Tibial nerve (tissue), 4 donors: ENCODE results near the gene ATP8A1. TPM values are rescaled to one million over a fixed set of nuclear protein-coding genes. Genes with fewer than 3 reads are reported as not detected.

Source experiments
- DNase-seq, 2 donors: peaks; one replicate each; pipeline ENCODE4 v3.0.0-alpha.2; 2019; ENCODE audit warnings: low spot score in 2 of 2
- H3K27ac ChIP-seq, 4 donors: fragments of 200-600 bp; sonication (generic) in 3 of 4; one replicate each; pipeline ENCODE4 v1.5.1; 2017 to 2019; ENCODE audit warnings: mild to moderate bottlenecking in 1 of 4
- H3K27me3 ChIP-seq, 2 donors: fragments of 200-600 bp; sonication (generic) in 1 of 2; one replicate each; pipeline versions ENCODE4 v1.5.1 to v1.6.0; 2017 to 2019
- H3K36me3 ChIP-seq, 3 donors: fragments of 200-600 bp; sonication (generic); one replicate each; pipeline ENCODE4 v1.5.1; 2018 to 2019
- H3K4me1 ChIP-seq, 4 donors: fragments of 200-600 bp; sonication (generic) in 3 of 4; one replicate each; pipeline ENCODE4 v1.5.1; 2017 to 2019
- H3K4me3 ChIP-seq, 4 donors: fragments of 200-600 bp; sonication (generic) in 3 of 4; one replicate each; pipeline ENCODE4 v1.5.1; 2017 to 2019; ENCODE audit warnings: mild to moderate bottlenecking in 1 of 4, moderate library complexity in 1 of 4
- H3K9me3 ChIP-seq, 4 donors: fragments of 200-600 bp; sonication (generic) in 3 of 4; one replicate each; pipeline ENCODE4 v1.5.1; 2017 to 2019
- EP300 ChIP-seq, 2 donors: sonication (generic); formaldehyde crosslinking; IDR thresholded peaks; one replicate each; pipeline ENCODE4 v1.6.1; 2017; ENCODE audit warnings: antibody characterized with exemption in 2 of 2, mild to moderate bottlenecking in 1 of 2
- POLR2A ChIP-seq, 2 donors: fragments of 450-650 bp; IDR thresholded peaks; one replicate each; pipeline ENCODE4 v1.6.1; 2017; ENCODE audit warnings: antibody characterized with exemption in 2 of 2, mild to moderate bottlenecking in 2 of 2, moderate library complexity in 2 of 2
- WGBS, 2 donors: methylation state at CpG; one replicate each; pipeline ENCODE4 v1.1.5; 2018; 5-methylcytosine and 5-hydroxymethylcytosine counted together
- total RNA-seq, 4 donors: library from RNA; depleted of rRNA; stranded (reverse); fragments of >200 nt; gene quantifications; one replicate each; pipeline ENCODE4 v1.1.0, GENCODE V29; 2016
- TF ChIP-seq, protein P1 (sequence below), 5 experiments: fragments of 200-600 bp in 3 of 5; fragments of 450-650 bp in 2 of 5; sonication (generic) in 3 of 5; IDR thresholded peaks; one replicate each; pipeline ENCODE4 v1.5.1; 2016 to 2019; ENCODE audit warnings: antibody characterized with exemption in 5 of 5, mild to moderate bottlenecking in 3 of 5, moderate library complexity in 2 of 5

ATP8A1 gene
- total RNA-seq, 4 donors from 2014 or later: 57.9 to 79.7 (median 64.9) TPM

DNA sequence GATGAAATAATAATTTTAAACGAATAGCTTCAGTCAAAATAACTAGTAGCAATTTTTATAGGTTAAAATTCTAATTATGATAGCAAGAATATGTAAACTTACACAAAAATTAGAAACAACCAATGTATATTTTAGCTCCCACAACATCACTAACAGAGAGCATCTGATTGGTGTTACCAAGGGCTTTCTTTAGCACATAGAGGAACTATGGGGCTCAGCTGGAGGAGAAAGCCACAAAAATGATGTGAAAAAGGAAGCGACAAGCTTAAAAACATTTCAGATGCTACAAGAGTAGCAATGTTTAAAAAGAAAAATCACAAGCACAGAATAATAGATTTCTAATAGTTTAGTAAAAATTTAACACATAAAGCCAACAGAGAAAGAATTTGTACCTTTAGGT, 56.3 kb downstream of the ATP8A1 start:
- Histone ChIP-seq H3K27me3 (no peaks in the 10 kb centered on the region), H3K27ac (no peak overlapping the region), H3K4me1 (peaks cover 0 to 12% (median 0%) of the 10 kb centered on the region in 4 donors), H3K36me3 (no peaks in the 10 kb centered on the region), H3K4me3 (no peak overlapping the region), H3K9me3 (no peaks in the 10 kb centered on the region)
- TF ChIP-seq POLR2A (IDR thresholded peaks at IDR 0.05): no peak
- TF ChIP-seq, protein P1, sequence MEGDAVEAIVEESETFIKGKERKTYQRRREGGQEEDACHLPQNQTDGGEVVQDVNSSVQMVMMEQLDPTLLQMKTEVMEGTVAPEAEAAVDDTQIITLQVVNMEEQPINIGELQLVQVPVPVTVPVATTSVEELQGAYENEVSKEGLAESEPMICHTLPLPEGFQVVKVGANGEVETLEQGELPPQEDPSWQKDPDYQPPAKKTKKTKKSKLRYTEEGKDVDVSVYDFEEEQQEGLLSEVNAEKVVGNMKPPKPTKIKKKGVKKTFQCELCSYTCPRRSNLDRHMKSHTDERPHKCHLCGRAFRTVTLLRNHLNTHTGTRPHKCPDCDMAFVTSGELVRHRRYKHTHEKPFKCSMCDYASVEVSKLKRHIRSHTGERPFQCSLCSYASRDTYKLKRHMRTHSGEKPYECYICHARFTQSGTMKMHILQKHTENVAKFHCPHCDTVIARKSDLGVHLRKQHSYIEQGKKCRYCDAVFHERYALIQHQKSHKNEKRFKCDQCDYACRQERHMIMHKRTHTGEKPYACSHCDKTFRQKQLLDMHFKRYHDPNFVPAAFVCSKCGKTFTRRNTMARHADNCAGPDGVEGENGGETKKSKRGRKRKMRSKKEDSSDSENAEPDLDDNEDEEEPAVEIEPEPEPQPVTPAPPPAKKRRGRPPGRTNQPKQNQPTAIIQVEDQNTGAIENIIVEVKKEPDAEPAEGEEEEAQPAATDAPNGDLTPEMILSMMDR (IDR thresholded peaks at IDR 0.05): no peak
- no peak for TF ChIP-seq EP300 (IDR thresholded peaks at IDR 0.05)
- WGBS, 2 donors: 89 to 91% methylated on average over 2 of the region's 2 CpGs
- DNase-seq: no peak

- 49 to 57% methylated on average over 2 of the region's 2 CpGs for WGBS, 2 donors
- Histone ChIP-seq H3K4me1 (no peaks in the 10 kb centered on the region), H3K36me3 (no peaks in the 10 kb centered on the region), H3K4me3 (no peak overlapping the region), H3K27ac (no peak overlapping the region), H3K9me3 (no peaks in the 10 kb centered on the region), H3K27me3 (no peaks in the 10 kb centered on the region)
- TF ChIP-seq EP300 (IDR thresholded peaks at IDR 0.05) (no peak), POLR2A (IDR thresholded peaks at IDR 0.05) (no peak)
- TF ChIP-seq, protein P1 (IDR thresholded peaks at IDR 0.05): no peak
- no peak for DNase-seq
These were observed 60.0 kb downstream of the ATP8A1 start for GRCh38 chr4:42596918-42597317.

DNA sequence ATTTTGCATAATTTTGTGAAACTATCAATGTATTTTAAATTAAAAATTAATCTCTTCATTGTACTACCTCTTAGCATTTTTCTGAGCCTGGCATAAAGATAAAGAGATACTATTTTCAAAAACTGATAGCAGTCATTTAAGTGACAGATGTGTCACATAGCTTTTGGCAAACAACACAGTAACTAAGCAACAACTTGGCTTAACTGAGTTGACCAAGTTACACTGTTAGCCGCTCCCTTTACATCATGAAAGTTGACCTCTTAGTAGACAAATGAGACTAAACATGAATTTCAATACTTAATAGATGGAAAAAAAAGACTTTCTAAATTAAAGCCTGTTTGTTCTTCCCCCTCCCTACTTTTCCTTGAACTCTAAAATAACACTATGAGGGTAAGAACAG, 62.0 kb downstream of the ATP8A1 start:
- H3K27ac ChIP-seq: no peak overlapping the region
- H3K4me1 ChIP-seq: no peaks in the 10 kb centered on the region
- H3K4me3 ChIP-seq: no peak overlapping the region
- 55 to 56% methylated on average over 1 of the region's 1 CpG for WGBS, 2 donors
- H3K36me3 ChIP-seq: no peaks in the 10 kb centered on the region
- no peak for DNase-seq
- H3K9me3 ChIP-seq: no peaks in the 10 kb centered on the region
- TF ChIP-seq POLR2A (IDR thresholded peaks at IDR 0.05): no peak
- no peak for TF ChIP-seq EP300 (IDR thresholded peaks at IDR 0.05)
- TF ChIP-seq, protein P1 (IDR thresholded peaks at IDR 0.05): no peak
- no peaks in the 10 kb centered on the region for H3K27me3 ChIP-seq

GRCh38 chr4:42588909-42589308, 68.0 kb downstream of the ATP8A1 start:
- Histone ChIP-seq H3K4me1 (no peaks in the 10 kb centered on the region), H3K27me3 (no peaks in the 10 kb centered on the region), H3K4me3 (no peak overlapping the region), H3K36me3 (peaks cover 0 to 24% (median 0%) of the 10 kb centered on the region in 3 donors), H3K27ac (no peak overlapping the region), H3K9me3 (no peaks in the 10 kb centered on the region)
- no peak for DNase-seq
- no peak for TF ChIP-seq EP300 (IDR thresholded peaks at IDR 0.05)
- TF ChIP-seq POLR2A (IDR thresholded peaks at IDR 0.05): no peak
- TF ChIP-seq, protein P1 (IDR thresholded peaks at IDR 0.05): no peak
- WGBS, 2 donors: 95 to 96% methylated on average over 2 of the region's 2 CpGs

- 65 to 74% methylated on average over 1 of the region's 1 CpG for WGBS, 2 donors
These were observed 70.1 kb downstream of the ATP8A1 start for GRCh38 chr4:42586775-42587174.

More at GRCh38 chr4:42586775-42587174, 70.1 kb downstream of the ATP8A1 start:
- no peaks in the 10 kb centered on the region for H3K4me1 ChIP-seq
- H3K27ac ChIP-seq: no peak overlapping the region
- H3K36me3 ChIP-seq: peaks cover 0 to 33% (median 0%) of the 10 kb centered on the region in 3 donors
- no peaks in the 10 kb centered on the region for H3K27me3 ChIP-seq
- no peak for DNase-seq
- H3K9me3 ChIP-seq: no peaks in the 10 kb centered on the region
- TF ChIP-seq EP300 (IDR thresholded peaks at IDR 0.05) (no peak), POLR2A (IDR thresholded peaks at IDR 0.05) (no peak)
- TF ChIP-seq, protein P1 (IDR thresholded peaks at IDR 0.05): no peak
- H3K4me3 ChIP-seq: no peak overlapping the region
